Measurements from ENCODE around the gene ATF5.

Gene ATF5, protein sequence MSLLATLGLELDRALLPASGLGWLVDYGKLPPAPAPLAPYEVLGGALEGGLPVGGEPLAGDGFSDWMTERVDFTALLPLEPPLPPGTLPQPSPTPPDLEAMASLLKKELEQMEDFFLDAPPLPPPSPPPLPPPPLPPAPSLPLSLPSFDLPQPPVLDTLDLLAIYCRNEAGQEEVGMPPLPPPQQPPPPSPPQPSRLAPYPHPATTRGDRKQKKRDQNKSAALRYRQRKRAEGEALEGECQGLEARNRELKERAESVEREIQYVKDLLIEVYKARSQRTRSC

DNA sequence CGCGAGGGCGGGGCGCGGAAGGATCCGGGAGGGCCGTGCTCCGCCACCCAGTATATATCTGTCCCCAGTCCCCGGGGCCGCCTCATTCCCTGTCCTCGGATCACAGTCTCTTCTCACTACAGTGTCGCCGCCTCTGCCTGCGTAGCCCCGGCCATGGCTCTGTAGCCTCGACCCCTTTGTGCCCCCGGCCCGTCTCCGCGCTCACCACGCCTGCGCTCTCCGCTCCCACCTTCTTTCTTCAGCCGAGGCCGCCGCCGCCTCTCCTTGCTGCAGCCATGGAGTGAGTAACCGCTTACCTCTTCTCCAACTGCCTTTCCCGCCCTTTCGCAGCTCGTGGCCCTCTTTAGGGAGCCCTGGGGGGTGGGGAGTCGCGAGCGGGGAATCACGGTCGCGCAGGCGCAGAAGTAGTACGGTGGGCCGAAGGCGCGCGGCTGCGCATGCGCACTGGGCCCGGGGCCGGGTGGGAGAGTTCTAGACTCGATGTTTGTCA is at the start of gene ATF5, which contains the start of gene NUP62:
Gene ATF5, plus strand, starts transcription at position 85 of the 490 bp plus-strand sequence. CDS start 1,646 bp downstream, outside the sequence.
Gene NUP62, minus strand, starts transcription at position 384 of the 490 bp plus-strand sequence. CDS start 19,697 bp downstream, outside the sequence.
- peak; percentile 95 for DNase-seq (ENCODE audit: low spot score)

DNA sequence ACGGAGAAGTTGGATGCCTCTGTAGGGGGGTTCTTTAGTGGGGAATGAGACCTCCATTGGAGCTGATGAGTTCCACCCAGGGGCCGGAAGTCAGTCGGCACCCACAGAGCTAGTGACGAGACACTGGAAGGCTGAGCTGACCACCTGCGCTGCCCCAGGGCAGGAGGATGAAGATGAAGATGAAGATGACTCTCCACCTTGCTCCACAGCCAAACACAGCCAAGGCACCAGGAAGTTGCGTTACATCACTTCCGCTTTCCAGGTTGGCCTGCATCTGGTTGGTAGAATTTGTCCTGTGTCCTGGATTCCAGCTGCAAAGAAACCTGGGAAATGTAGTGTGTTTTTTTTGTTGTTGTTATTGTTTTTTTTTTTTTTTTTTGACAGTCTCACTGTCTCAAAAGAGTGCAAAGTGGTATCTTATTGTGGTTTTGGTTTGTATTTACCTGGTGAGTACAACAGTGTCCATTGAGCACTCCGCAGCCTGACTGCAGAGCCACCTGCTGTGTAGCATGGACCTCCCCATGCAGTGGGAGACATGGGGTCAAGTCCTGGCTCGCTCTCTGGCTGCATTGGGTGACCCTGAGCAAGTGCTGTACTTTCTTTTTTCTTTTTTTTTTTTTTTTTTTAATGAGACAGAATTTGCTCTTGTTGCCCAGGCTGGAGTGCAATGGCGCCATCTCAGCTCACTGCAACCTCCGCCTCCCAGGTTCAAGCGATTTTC is 49.6 kb upstream of the ATF5 start:
- DNase-seq (ENCODE audit: low spot score), result no peak

DNA sequence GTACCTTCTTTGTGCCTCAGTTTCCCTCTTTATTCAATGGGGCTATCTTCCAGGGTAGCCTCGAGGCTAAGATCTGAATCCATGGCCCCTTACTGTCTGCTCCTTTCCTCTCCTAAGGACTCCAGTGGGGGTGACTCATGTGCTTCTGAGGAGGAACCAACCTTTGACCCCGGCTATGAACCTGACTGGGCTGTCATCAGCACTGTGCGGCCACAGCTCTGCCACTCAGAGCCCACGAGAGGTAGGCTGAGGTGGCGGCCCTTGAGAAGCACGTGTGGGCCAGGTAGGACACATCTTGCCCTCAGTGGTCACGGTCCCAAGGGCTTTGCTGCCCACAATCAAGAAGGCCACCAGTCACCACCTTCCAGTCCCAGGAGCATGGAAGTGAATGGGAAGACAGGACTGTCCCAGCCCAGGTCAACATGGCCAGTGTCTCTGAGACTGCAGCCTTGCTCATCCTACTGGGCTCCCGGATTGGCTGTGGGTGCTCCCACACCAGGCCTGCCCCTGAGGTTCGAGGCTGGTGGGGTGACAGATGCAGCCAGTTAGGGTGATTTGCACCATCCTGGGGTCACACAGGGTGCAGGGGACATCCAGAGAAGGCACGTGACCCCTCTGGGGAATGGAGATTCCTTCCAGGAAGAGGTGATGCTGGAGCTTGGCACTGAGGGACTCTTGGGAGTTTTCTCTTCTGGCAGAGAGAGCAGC is 48.7 kb upstream of the ATF5 start:
- DNase-seq (ENCODE audit: low spot score), result no peak

DNA sequence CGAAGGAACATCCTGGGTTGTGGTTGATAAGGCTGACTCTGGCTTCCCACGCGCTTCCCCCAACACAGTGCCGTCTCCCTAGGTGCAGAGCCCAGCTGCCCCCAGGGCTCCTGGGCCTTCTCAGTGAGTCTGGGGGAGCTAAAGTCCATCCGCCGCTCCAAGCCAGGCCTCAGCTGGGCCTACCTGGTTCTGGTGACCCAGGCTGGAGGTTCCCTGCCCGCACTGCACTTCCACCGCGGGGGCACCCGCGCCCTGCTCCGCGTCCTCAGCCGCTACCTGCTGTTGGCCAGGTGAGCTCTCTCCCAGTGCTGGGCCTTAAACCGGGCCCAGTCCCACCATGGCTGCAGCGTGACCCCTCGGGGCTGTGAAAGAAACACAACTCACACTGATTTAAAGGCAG is 47.8 kb upstream of the ATF5 start:
- no peak for DNase-seq (ENCODE audit: low spot score)

DNA sequence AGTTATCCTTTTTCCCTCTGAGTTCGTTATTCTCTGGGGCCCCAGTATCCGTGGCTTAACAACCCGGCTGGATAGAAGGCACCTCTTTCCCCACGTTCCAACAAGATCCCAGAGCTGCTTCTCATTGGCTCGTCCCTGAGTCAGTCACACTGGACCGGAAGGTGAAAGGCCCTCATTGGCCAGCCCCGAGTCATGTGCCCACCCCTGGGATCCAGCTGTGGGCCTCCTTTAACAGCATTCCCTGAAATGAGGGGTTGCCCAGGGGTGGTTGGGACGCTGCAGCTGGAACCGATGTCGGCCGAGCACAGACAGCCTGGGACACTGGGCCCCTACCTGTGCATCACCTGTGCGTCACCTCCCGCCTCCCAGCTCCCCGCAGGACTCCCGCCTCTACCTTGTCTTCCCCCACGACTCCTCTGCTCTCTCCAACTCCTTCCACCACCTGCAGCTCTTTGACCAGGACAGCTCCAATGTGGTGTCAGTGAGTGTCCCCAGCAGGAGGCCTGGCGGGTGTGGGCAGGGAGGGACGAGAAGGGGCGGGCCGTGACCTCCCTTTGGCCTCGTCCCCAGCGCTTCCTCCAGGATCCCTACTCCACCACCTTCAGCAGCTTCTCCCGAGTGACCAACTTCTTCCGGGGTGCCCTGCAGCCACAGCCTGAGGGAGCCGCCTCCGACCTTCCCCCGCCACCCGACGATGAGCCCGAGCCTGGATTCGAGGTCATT is 47.2 kb upstream of the ATF5 start:
- no peak for DNase-seq (ENCODE audit: low spot score)

DNA sequence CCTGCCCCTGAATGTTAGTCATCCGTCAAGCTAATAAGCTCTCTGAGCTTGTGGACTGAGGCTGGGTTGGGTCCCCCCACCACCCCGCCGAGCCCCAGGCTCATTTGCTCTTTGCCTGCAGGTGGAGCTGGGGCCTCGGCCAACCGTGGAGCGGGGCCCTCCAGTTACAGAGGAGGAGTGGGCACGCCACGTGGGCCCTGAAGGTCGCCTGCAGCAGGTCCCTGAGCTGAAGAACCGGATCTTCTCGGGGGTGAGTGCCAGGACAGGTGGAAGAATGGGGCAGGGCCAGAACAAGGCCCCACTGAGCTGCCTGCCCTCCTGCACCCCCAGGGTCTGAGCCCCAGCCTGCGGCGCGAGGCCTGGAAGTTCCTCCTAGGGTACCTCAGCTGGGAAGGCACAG is 46.4 kb upstream of the ATF5 start:
- DNase-seq (ENCODE audit: low spot score), result no peak

DNA sequence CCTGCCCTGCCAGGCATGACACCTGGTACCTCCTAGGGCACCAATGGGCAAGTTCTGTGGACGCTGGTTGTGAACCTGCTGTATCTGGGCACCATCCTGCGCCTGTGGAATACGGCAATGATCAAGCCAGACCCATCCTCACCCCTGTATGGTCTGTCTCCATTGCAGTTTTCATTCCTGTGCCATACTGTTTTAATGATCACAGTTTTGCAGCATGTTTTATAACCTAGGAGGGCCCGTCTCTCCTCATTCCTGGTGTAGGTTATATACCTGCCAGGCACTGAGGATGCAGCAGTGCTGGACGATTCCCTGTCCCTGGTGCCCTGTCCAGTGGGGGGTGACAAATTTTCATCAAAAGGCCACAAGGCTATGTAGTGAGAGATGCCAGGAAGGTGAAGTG is 45.9 kb upstream of the ATF5 start:
- no peak for DNase-seq (ENCODE audit: low spot score)

DNA sequence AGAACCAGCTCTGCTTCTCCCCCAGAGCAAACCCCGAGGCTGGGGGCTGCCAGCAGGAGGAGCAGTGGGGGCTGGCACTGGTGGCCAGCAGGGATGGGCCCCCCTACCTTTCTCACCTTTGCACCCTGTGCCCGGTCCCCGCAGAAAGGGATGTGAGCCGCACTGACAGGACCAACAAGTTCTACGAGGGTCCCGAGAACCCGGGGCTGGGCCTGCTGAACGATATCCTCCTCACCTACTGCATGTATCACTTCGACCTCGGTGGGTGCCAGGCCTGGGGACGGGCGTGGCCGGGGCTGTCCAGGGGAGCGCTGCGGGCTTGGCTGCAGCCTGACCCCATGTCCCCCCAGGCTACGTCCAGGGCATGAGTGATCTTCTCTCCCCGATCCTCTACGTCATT is 44.9 kb upstream of the ATF5 start:
- no peak for DNase-seq (ENCODE audit: low spot score)

DNA sequence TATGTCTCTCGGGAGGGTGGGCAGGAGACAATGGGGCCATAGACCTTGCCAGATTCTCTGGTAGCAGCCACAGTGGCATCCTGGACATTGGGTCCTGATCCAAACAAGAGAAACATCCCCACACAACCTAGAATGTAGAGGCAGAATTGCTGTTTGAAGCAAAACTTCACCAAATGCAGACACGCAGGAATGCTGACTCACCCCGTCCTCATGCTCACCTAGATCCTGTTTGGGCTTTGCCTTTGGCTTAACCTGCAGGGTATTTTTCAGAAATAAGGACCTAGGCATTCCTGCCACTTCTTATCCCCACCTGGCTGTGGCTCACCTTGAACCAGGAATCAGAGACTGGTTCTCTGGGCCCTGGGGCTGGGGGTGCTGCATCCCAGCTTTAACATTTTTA is 44.2 kb upstream of the ATF5 start:
- DNase-seq (ENCODE audit: low spot score), result no peak

DNA sequence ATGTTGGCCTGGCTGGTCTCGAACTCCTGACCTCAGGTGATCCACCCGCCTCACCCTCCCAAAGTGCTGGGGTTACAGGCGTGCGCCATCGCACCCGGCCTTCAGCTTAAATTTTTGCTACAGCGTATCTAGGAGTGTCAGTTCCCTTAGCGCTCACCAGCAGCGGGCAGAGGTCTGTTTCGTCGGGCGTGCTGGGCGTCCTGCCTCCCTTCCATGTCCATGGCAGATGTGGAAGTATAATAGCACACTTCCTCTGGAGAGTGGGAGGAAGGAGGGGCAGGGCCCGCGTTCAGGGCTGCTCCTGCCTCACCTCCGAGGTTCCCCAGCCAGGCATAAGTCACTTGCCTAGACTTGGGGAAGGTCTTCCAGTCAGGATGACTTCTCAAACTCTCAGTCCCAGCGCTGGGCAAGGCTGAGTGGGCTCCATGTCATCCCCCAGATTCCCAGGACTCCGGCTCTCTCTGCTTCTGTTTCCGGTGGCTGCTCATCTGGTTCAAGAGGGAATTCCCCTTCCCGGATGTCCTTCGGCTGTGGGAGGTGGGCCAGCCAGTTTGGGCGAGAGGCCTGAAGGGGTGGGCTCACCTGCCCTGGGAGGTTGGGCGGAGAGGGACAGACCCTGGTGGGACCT is 41.9 kb upstream of the ATF5 start:
- no peak for DNase-seq (ENCODE audit: low spot score)

DNA sequence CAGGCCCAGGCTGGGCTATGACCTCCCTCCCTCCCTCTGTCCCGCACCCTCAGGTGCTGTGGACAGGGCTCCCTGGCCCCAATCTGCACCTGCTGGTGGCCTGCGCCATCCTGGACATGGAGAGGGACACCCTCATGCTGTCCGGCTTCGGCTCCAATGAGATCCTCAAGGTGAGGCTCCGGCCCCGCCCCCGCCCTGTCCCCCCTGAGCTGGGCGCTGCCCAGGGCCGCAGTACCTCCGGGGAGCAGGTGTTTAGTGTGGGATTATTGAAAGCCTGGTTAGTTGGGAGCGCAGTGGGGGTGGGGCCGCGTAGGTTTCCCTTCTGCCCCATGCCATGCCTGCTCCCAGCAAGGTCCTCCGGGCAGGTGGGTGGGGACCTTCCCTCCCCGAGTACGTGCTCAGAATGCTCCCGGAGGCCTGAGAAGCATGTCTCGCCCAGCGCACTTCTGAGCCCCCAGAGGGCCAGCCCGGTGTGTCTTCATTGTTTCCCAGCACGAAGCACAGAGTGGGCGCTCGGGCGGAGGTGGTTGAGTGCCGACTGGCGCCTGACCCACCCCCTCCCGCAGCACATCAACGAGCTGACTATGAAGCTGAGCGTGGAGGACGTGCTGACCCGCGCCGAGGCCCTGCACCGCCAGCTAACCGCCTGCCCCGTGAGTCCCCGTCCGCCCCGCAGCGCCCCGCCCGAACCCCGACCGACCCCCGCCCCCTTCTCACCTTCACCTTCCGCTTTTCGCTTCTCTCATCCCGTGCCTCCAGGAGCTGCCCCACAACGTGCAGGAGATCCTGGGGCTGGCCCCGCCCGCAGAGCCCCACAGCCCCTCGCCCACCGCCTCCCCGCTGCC is 41.1 kb upstream of the ATF5 start:
- no peak for DNase-seq (ENCODE audit: low spot score)

DNA sequence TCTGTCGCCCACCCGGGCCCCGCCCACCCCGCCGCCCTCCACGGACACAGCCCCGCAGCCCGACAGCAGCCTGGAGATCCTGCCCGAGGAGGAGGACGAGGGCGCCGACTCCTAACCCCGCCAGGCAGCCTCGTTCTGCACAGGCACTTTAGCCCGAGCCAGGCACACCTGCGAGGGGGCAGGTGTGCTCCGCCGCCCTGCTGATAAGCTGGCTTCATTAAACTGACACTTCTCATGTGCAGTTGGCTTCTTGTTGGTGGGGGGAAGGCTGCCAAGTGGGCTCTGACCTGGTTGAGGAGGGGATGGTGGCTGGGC is 40.5 kb upstream of the ATF5 start:
- DNase-seq (ENCODE audit: low spot score), result no peak

DNA sequence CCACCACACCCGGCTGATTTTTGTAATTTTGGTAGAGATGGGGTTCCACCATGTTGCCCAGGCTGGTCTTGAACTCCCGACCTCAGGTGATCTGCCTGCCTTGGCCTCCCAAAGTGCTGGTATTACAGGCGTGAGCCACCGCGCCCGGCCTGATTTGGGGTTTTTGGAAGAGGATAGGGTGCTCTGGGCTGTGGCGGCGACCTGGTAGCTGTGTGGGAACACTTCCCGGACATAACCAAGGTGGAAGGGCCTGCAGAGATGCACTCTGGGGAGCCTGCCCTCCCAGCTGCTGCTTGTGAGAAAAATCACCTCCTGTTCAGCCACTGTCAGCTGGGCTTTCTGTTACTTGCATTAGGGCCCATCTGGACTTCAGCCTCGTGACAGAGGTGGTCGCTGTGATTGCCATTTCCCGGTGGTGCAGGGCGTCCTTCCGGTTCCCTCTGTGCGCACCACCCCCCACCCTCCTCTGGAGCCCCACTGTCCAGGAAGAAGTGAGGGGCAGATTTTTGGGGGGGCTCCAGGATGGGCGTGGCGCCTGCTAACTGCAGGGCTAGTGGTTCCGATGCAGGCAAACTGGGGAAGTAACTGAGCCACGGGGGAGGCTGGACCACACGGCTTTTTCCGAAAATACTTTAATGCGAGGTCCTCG is 39.8 kb upstream of the ATF5 start:
- no peak for DNase-seq (ENCODE audit: low spot score)

DNA sequence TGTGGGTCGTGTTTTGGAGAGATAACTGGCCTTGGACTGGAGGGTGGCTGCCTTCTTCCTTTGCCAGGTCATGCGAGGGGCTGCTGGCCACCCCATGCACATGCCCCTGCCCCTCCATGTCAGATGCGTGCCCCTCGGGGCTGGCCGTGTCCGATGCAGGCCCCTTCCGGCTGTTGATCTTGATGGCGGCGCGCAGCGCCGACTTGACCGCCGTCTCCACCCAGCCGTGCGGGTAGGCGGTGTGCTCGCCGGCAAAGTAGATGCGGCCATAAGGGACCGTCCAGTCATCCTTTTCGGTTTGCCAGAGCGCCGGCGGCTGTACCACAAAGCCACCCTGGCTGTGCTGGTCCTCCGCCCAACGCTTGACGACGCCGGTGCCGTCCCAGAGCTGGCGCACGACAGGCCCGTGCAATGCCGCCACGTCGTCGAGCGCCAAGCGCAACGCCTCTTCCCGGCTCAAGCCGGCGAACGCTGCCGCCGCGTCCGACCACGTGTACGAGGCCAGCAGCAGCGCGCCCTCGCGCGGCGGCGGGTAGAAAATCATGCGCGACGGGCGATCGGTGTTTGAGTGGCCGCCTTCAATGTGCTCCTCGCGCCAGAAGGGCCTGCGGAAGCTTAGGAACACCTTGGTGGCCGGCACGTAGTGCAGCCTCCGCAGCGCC is 39.2 kb upstream of the ATF5 start:
- peak; percentile 34 for DNase-seq (ENCODE audit: low spot score)

DNA sequence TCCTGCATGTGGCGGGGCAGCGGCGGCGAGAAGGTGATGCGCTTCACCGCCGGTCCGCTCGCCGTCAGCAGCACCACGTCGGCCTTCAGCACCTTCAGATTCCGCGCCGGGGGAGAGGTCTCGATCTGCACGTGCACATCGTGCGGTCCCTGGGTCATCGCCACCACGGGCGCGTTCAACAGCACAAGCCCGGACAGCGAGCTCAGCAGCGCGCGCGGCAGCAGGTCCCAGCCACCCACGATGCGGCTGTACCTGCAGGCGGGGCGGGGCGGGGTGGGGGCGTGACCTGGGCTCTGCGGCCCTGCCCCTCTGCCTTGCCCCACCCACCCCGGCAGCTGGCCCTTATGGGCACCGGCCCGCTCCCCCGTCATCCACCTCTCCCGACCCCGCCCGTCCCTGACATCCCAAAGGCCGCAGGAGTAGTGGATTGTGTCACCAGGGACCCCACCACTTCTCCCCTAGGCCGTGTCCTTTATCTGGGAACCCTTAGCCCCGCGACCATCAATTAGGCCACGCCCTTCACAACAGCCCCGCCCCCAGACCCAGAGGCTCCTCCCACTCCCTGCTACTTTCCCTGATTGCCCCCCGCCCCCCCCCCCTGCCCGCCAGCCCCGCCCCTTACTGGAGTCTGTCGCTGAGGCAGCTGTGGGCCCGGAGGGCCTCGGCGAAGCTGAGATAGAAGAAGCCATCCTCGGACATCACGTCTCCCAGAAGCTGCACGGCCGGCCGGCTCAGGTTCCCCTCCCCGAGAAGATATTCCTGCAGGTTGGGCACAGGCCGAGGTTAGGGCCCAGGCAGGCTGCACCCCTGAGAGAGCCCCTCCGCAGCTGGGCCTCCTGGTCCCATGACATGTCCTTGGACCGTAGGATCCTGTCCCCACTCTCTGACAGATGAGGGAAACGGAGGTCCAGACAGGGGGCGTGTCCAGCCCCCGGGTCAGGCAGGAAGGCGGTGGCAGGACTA is 38.4 kb upstream of the ATF5 start:
- DNase-seq (ENCODE audit: low spot score), result peak; percentile 56

DNA sequence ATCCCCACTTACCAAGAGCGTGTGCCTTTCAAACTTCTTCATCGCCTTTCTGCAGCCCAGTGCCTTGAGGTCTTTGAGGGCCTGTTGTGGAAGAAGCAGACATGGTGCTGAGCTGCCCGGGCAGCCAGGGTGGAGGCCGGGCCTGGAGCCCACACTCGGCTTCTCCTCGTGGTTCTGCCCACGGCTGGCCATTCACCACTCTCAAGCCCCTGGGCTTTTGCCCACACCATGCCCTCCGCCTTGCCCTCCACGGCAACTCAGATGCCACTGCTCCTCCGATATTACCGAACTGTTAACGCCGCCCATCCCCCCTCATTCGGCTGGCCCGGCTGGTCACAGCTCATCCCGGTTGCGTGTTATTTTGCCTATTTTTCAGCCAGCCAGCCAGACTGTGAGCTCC is 37.6 kb upstream of the ATF5 start:
- no peak for DNase-seq (ENCODE audit: low spot score)

DNA sequence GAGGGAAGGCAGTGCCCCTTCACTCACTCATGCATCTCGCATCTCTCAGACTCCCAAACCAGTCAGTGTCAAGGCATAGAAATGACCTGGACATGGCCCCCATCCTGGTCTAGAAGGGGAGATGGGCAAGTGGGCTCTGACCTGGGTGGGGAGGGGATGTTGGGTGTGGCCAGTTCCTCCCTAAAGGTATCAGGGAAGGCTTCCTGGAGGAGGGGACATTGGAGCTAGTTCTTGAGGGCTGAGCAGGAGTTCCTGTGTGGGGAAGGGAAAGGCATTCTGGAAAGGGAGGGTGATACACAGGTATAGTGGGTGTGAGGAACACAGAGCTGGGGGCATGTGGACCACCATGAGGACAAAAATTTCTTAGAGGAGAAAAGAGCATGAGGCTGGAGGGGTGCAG is 36.3 kb upstream of the ATF5 start:
- no peak for DNase-seq (ENCODE audit: low spot score)

DNA sequence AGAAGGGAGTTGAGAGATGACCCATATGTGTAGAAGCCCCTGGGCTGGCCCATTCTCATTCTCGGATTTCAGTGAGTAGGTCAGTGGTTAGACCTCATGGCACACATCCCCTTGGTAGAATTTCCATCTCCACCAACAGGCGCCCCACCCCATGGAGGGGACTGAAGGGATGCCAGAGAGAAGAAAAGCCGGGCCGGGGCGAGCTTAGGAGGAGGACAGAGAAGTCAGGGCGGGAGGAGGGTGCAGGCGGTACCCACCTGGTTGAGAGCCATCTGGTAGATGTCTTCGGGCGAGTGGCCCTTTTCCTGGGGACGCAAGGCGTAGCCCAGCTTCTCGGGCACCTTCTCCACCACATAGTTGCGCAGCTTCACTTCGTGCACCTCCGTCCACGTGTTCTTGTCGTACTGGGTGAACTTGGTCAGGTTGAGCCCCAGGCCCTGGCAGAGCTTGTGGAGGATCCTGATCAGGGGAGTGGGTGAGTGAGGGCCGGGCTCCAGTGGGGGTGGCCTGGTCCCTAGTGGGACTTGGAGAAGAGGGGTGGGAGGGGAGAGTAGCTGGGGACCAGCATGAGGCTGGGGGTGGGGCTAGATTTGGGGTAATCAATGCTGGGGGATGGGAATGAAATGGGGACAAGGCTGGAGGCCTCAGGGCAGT is 34.9 kb upstream of the ATF5 start:
- DNase-seq (ENCODE audit: low spot score), result no peak
